ENCODE measurements around the gene USP48.
A peak's percentile ranks its signal among the peaks of the same experiment; 100 is the strongest.

The USP48 gene

GRCh38 chr1:21655259-21655658 is 127.7 kb downstream of the USP48 start:
- DNase-seq (ENCODE audit: low read depth in 4 of 4, low spot score in 1 of 4), result no peak

- no peak for DNase-seq (ENCODE audit: low read depth in 4 of 4, low spot score in 1 of 4)
Observed at GRCh38 chr1:21654209-21654608, 128.7 kb downstream of the USP48 start.

GRCh38 chr1:21653744-21654100 is 129.2 kb downstream of the USP48 start:
- DNase-seq (ENCODE audit: low read depth in 4 of 4, low spot score in 1 of 4), result no peak

- DNase-seq (ENCODE audit: low read depth in 4 of 4, low spot score in 1 of 4), result no peak
Observed at GRCh38 chr1:21652937-21653743, 129.8 kb downstream of the USP48 start.

- DNase-seq (ENCODE audit: low read depth in 4 of 4, low spot score in 1 of 4), result no peak
Observed at GRCh38 chr1:21652101-21652936, 130.6 kb downstream of the USP48 start.

- peak in 1 of 4 experiments; percentile 45 for DNase-seq (ENCODE audit: low read depth in 4 of 4, low spot score in 1 of 4)
Observed at GRCh38 chr1:21651214-21652042, 131.5 kb downstream of the USP48 start.

GRCh38 chr1:21650400-21650799 is 132.5 kb downstream of the USP48 start:
- DNase-seq (ENCODE audit: low read depth in 4 of 4, low spot score in 1 of 4), result no peak

- no peak for DNase-seq (ENCODE audit: low read depth in 4 of 4, low spot score in 1 of 4)
Observed at GRCh38 chr1:21649315-21649714, 133.6 kb downstream of the USP48 start.

GRCh38 chr1:21648791-21649190 is 134.2 kb downstream of the USP48 start:
- DNase-seq (ENCODE audit: low read depth in 4 of 4, low spot score in 1 of 4), result no peak

GRCh38 chr1:21648352-21648730 is 134.6 kb downstream of the USP48 start:
- DNase-seq (ENCODE audit: low read depth in 4 of 4, low spot score in 1 of 4), result no peak

- peak in 1 of 4 experiments; percentile 28 for DNase-seq (ENCODE audit: low read depth in 4 of 4, low spot score in 1 of 4)
Observed at GRCh38 chr1:21647431-21648351, 135.3 kb downstream of the USP48 start.

- no peak for DNase-seq (ENCODE audit: low read depth in 4 of 4, low spot score in 1 of 4)
Observed at GRCh38 chr1:21645550-21645949, 137.4 kb downstream of the USP48 start.

GRCh38 chr1:21644906-21645305 is 138.0 kb downstream of the USP48 start:
- DNase-seq (ENCODE audit: low read depth in 4 of 4, low spot score in 1 of 4), result no peak

- no peak for DNase-seq (ENCODE audit: low read depth in 4 of 4, low spot score in 1 of 4)
Observed at GRCh38 chr1:21644348-21644747, 138.6 kb downstream of the USP48 start.

- DNase-seq (ENCODE audit: low read depth in 4 of 4, low spot score in 1 of 4), result no peak
Observed at GRCh38 chr1:21643624-21644023, 139.3 kb downstream of the USP48 start.

- DNase-seq (ENCODE audit: low read depth in 4 of 4, low spot score in 1 of 4), result no peak
Observed at GRCh38 chr1:21641967-21642739, 140.8 kb downstream of the USP48 start.

- no peak for DNase-seq (ENCODE audit: low read depth in 4 of 4, low spot score in 1 of 4)
Observed at GRCh38 chr1:21641537-21641936, 141.4 kb downstream of the USP48 start.

GRCh38 chr1:21641076-21641475 is 141.9 kb downstream of the USP48 start:
- no peak for DNase-seq (ENCODE audit: low read depth in 4 of 4, low spot score in 1 of 4)

GRCh38 chr1:21640653-21641052 is 142.3 kb downstream of the USP48 start:
- DNase-seq (ENCODE audit: low read depth in 4 of 4, low spot score in 1 of 4), result no peak

- no peak for DNase-seq (ENCODE audit: low read depth in 4 of 4, low spot score in 1 of 4)
Observed at GRCh38 chr1:21639594-21640041, 143.3 kb downstream of the USP48 start.
